KMS-11 (cell line): ENCODE data around the gene PPP2R5E.

Experiments
- H2AFZ ChIP-seq: fragments of 200-600 bp; sonication (generic); 2 replicates; pipeline ENCODE4 v1.6.1; 2016; ENCODE audit warnings: antibody characterized with exemption, mixed run types, low read depth
- H3K27ac ChIP-seq: fragments of 200-600 bp; sonication (generic); 2 replicates; pipeline ENCODE4 v1.6.1; 2016; ENCODE audit warnings: mild to moderate bottlenecking, mixed run types
- H3K27me3 ChIP-seq: fragments of 200-600 bp; sonication (generic); 2 replicates; pipeline ENCODE4 v1.6.1; 2017; ENCODE audit warnings: mild to moderate bottlenecking, low read depth, mixed run types, moderate library complexity; ENCODE audit not compliant: insufficient read depth
- H3K36me3 ChIP-seq: fragments of 200-600 bp; sonication (generic); 2 replicates; pipeline ENCODE4 v1.6.1; 2017; ENCODE audit warnings: mild to moderate bottlenecking, mixed run types; ENCODE audit not compliant: insufficient read depth
- H3K4me1 ChIP-seq: fragments of 200-600 bp; sonication (generic); 2 replicates; pipeline ENCODE4 v1.6.1; 2016; ENCODE audit warnings: mild to moderate bottlenecking, low read depth, mixed run types; ENCODE audit not compliant: poor library complexity, severe bottlenecking
- H3K4me2 ChIP-seq: fragments of 200-600 bp; sonication (generic); 2 replicates; pipeline ENCODE4 v1.7.0; 2016; ENCODE audit warnings: mild to moderate bottlenecking, mixed run types
- H3K4me3 ChIP-seq: fragments of 200-600 bp; sonication (generic); IDR thresholded peaks from 2 replicates; pipeline ENCODE4 v1.6.1; 2017; ENCODE audit warnings: low read depth, low read length, mixed read lengths; ENCODE audit not compliant: insufficient read depth
- H3K79me2 ChIP-seq: fragments of 200-600 bp; sonication (generic); 2 replicates; pipeline ENCODE4 v1.6.1; 2016; ENCODE audit warnings: low read depth, mixed run types; ENCODE audit not compliant: insufficient read depth
- H3K9ac ChIP-seq: fragments of 200-600 bp; sonication (generic); 2 replicates; pipeline ENCODE4 v1.6.1; 2016; ENCODE audit warnings: mild to moderate bottlenecking, mixed run types
- H4K20me1 ChIP-seq: fragments of 200-600 bp; sonication (generic); 2 replicates; pipeline ENCODE4 v1.6.1; 2016; ENCODE audit warnings: mild to moderate bottlenecking, mixed run types; ENCODE audit not compliant: insufficient read depth
- TF ChIP-seq, protein P1 (sequence below): fragments of 200-600 bp; sonication (generic); conservative IDR thresholded peaks from 2 replicates; pipeline ENCODE4 v1.6.1; 2017; ENCODE audit warnings: low read depth, mild to moderate bottlenecking, antibody characterized with exemption, low read length, moderate library complexity, mixed read lengths

Gene PPP2R5E

DNA sequence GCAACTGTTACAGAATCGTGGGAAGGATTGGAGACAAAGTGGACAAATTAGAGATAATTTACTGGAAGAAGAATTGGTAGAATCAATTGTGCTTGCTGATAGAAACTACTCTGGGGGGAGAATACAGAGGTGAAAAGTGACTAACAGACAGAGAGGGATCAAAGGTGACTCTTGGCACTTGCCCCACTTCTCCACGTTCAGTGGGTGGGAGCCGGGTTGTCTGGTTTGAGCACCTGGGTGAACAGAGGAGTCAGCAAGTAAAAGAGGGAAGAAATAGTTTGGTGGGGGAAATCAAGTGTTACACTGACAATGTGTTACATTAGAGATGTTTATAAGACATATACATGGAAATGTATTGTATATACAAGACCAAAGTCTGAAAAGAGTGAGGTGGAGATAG lies 69.1 kb downstream of the PPP2R5E start:
- Histone ChIP-seq H3K4me1 (peaks cover 95% of the 10 kb centered on the region), H4K20me1 (no peaks in the 10 kb centered on the region), H3K9ac (no peak overlapping the region), H3K27me3 (no peaks in the 10 kb centered on the region), H3K79me2 (peaks cover 64% of the 10 kb centered on the region), H3K4me2 (peak overlapping the region; percentile 87), H2AFZ (no peak overlapping the region), H3K36me3 (no peaks in the 10 kb centered on the region), H3K4me3 (no peak overlapping the region), H3K27ac (no peak overlapping the region; the same call in 1 of the 2 replicates)
- TF ChIP-seq, protein P1, sequence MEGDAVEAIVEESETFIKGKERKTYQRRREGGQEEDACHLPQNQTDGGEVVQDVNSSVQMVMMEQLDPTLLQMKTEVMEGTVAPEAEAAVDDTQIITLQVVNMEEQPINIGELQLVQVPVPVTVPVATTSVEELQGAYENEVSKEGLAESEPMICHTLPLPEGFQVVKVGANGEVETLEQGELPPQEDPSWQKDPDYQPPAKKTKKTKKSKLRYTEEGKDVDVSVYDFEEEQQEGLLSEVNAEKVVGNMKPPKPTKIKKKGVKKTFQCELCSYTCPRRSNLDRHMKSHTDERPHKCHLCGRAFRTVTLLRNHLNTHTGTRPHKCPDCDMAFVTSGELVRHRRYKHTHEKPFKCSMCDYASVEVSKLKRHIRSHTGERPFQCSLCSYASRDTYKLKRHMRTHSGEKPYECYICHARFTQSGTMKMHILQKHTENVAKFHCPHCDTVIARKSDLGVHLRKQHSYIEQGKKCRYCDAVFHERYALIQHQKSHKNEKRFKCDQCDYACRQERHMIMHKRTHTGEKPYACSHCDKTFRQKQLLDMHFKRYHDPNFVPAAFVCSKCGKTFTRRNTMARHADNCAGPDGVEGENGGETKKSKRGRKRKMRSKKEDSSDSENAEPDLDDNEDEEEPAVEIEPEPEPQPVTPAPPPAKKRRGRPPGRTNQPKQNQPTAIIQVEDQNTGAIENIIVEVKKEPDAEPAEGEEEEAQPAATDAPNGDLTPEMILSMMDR = no peak

DNA sequence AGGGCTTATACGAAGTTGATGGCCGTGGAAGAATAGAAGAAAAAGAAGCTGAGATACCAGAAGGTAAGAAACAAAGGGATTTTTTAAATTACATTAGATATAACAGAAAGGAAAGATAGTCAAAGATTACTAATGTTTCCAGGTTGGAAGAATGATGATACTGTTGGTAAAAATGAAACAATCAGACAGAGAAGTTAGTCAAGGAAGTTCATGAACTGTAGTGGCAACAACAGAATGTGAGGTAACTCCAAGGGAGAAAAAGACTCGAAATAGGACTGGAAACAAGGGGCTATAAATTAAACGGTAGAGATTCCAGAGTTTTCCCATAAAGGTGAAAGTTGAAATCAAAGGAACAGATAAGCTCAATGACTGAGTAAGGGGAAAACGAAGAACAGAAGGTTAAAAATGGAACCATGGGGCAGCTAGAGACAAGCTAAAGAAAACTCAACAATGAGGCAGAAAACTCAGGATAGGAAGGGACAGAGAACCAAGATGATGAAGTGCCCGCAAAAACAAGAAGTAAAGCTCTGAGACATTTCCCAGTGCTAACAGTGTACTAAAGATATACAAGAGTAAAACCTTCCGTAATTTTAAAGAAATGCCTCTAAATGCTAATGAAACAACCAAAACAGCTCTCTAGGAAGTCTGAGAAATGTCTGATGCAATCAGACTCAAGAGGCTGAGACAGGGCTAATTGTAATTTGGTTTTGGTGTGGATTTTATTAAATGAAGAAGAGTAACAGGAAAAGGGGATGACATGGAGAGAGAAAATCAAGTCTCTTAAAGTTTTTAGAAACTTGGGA lies 70.0 kb downstream of the PPP2R5E start:
- Histone ChIP-seq H2AFZ (no peak overlapping the region), H3K4me1 (peaks cover 95% of the 10 kb centered on the region), H4K20me1 (no peaks in the 10 kb centered on the region), H3K27ac (peak overlapping the region; percentile 60; the same call in 1 of the 2 replicates), H3K9ac (no peak overlapping the region), H3K79me2 (peaks cover 66% of the 10 kb centered on the region), H3K27me3 (no peaks in the 10 kb centered on the region), H3K36me3 (no peaks in the 10 kb centered on the region), H3K4me3 (no peak overlapping the region), H3K4me2 (peak overlapping the region; percentile 87)
- TF ChIP-seq, protein P1 = no peak

DNA sequence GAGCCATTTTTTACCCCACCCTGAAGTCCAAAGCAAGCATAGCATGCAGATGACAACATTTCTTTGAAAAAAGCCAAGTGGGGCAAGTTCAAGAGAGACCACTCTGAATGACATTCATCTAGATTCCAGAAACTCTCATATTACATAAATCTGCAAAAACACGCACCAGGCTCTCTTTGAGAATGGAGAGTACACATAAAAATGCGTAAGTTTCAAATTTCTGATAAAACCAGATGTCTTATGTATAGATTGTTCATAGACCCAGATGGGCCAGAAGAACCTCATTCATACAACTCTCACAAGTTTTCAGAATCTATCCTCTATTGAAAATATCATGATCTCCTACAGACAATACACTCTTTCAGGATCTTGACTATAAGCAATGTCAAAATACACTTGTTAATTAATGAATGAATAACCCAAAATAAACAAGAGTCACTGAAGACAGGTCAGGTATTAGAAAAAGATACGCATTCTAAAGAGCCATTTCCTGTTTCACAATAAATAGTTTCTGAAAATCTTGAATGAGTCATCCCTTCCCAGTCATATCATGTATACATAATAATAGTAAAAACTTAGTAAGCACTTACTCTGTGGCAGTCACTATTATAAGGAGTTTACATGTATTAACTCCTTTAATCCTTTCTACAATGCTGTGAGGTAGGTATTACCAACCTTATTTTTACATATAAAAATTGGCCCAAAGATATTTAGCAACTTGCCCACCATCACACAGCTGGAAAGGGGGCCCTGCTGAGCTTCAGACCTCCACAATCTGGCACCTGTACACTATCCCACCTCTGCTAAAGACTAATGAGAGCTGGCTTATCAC lies 72.0 kb downstream of the PPP2R5E start:
- H3K4me1 ChIP-seq = peaks cover 97% of the 10 kb centered on the region
- H3K4me3 ChIP-seq = no peak overlapping the region
- TF ChIP-seq, protein P1 = no peak
- no peak overlapping the region for H2AFZ ChIP-seq
- H4K20me1 ChIP-seq = no peaks in the 10 kb centered on the region
- H3K27me3 ChIP-seq = no peaks in the 10 kb centered on the region
- H3K79me2 ChIP-seq = peaks cover 70% of the 10 kb centered on the region
- H3K9ac ChIP-seq = peak overlapping the region; percentile 29; the same call in 1 of the 2 replicates
- peak overlapping the region; percentile 60 for H3K27ac ChIP-seq
- H3K36me3 ChIP-seq = no peaks in the 10 kb centered on the region
- peak overlapping the region; percentile 87 for H3K4me2 ChIP-seq

DNA sequence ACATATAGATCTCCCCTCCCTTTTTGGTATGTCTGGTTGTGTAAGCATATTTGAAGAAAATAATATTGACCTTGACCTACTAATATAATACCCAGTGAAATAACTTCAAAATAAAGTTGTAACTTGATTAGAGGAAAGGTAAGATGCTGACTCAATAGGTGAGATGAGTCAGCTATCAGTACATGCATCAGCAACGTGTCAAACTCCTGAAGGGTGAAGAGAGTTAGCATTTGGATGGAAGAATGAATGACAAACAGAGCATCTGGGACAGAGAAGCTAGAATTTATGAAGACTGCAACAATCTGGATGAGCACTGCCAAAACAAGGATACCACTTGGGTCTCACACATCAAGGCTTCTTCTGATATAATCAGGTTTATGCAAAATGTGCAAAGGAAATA lies 74.9 kb downstream of the PPP2R5E start:
- Histone ChIP-seq H3K79me2 (peaks cover 55% of the 10 kb centered on the region; the same call in 1 of the 2 replicates), H3K36me3 (no peaks in the 10 kb centered on the region), H3K27me3 (no peaks in the 10 kb centered on the region), H3K27ac (no peak overlapping the region; the same call in 1 of the 2 replicates), H2AFZ (no peak overlapping the region), H3K4me2 (peak overlapping the region; percentile 21; the same call in 1 of the 2 replicates), H3K9ac (no peak overlapping the region), H3K4me3 (no peak overlapping the region), H3K4me1 (peaks cover 69% of the 10 kb centered on the region), H4K20me1 (no peaks in the 10 kb centered on the region)
- TF ChIP-seq, protein P1 = no peak
